CD14-positive monocyte (primary cell): ENCODE data around the gene LPA. TPM values are rescaled to one million over a fixed set of nuclear protein-coding genes. Genes with fewer than 3 reads are reported as not detected.

Experiments
- DNase-seq, 3 donors: peaks; one replicate each; pipeline ENCODE4 v3.0.0-alpha.2; 2011 to 2022
- H2AFZ ChIP-seq: 2 replicates; pipeline ENCODE4 v1.6.0; 2012; ENCODE audit warnings: mild to moderate bottlenecking, low read depth, low read length, inconsistent platforms; ENCODE audit not compliant: insufficient read depth, poor library complexity, severe bottlenecking
- H3K27ac ChIP-seq, 2 donors: 1 replicate in 1 of 2; 2 replicates in 1 of 2; pipeline ENCODE4 v1.5.1; 2012 to 2013; ENCODE audit warnings: low read length in 2 of 2, control low read depth in 1 of 2, inconsistent platforms in 1 of 2, low read depth in 1 of 2, mild to moderate bottlenecking in 1 of 2
- H3K27me3 ChIP-seq, 2 donors: one replicate each; pipeline versions ENCODE4 v1.6.0 to v1.6.1; 2011 to 2013; ENCODE audit warnings: low read length in 2 of 2; ENCODE audit not compliant: control insufficient read depth in 2 of 2, insufficient read depth in 2 of 2
- H3K36me3 ChIP-seq, 2 donors: replicated peaks in 1 of 2; 1 replicate in 1 of 2; 2 replicates in 1 of 2; pipeline versions ENCODE4 v1.5.1 to v1.6.1; 2012 to 2013; ENCODE audit warnings: low read length in 2 of 2, control low read depth in 1 of 2, inconsistent platforms in 1 of 2, mild to moderate bottlenecking in 1 of 2; ENCODE audit not compliant: insufficient read depth in 2 of 2, control insufficient read depth in 1 of 2
- H3K4me1 ChIP-seq, 2 donors: 1 replicate in 1 of 2; 2 replicates in 1 of 2; pipeline versions ENCODE4 v1.5.1 to v1.6.1; 2012 to 2013; ENCODE audit warnings: low read length in 2 of 2, control low read depth in 1 of 2, inconsistent platforms in 1 of 2, mild to moderate bottlenecking in 1 of 2, moderate library complexity in 1 of 2; ENCODE audit not compliant: insufficient read depth in 2 of 2, control insufficient read depth in 1 of 2
- H3K4me2 ChIP-seq: replicated peaks from 2 replicates; pipeline ENCODE3; 2012; ENCODE audit warnings: low read length, moderate library complexity, mild to moderate bottlenecking; ENCODE audit not compliant: poor library complexity, severe bottlenecking; ENCODE audit errors: extremely low read depth
- H3K4me3 ChIP-seq, 3 experiments: fragments of 200-600 bp in 1 of 3; sonication (generic) in 1 of 3; replicated peaks in 1 of 3; 1 replicate in 2 of 3; 2 replicates in 1 of 3; pipeline ENCODE4 v1.5.1; 2011 to 2013; ENCODE audit warnings: low read length in 3 of 3, mild to moderate bottlenecking in 3 of 3, control low read depth in 2 of 3, low read depth in 2 of 3, inconsistent platforms in 1 of 3, moderate library complexity in 1 of 3
- H3K79me2 ChIP-seq: 2 replicates; pipeline ENCODE4 v1.6.0; 2012; ENCODE audit warnings: mild to moderate bottlenecking, control low read depth, inconsistent platforms, low read length, moderate library complexity; ENCODE audit not compliant: insufficient read depth
- H3K9ac ChIP-seq: 2 replicates; pipeline ENCODE4 v1.6.0; 2017; ENCODE audit warnings: low read length, mild to moderate bottlenecking; ENCODE audit not compliant: insufficient read depth, poor library complexity, severe bottlenecking
- H3K9me3 ChIP-seq, 2 donors: replicated peaks in 1 of 2; 1 replicate in 1 of 2; 2 replicates in 1 of 2; pipeline versions ENCODE4 v1.5.1 to v1.6.1; 2012 to 2013; ENCODE audit warnings: low read length in 2 of 2, control low read depth in 1 of 2; ENCODE audit not compliant: control insufficient read depth in 1 of 2, insufficient read depth in 1 of 2
- H4K20me1 ChIP-seq: 2 replicates; pipeline ENCODE4 v1.6.0; 2012; ENCODE audit warnings: mild to moderate bottlenecking, low read length, control low read depth, moderate library complexity; ENCODE audit not compliant: insufficient read depth
- H3K27ac Mint-ChIP-seq, 7 donors: one replicate each; pipeline ENCODE4 v1.8.0; 2020; ENCODE audit warnings: mild to moderate bottlenecking in 7 of 7, mixed read lengths in 7 of 7, moderate library complexity in 6 of 7, inconsistent platforms in 2 of 7
- H3K27me3 Mint-ChIP-seq, 3 donors: one replicate each; pipeline ENCODE4 v1.8.0; 2021 to 2022; ENCODE audit warnings: low read depth in 3 of 3, mild to moderate bottlenecking in 3 of 3, mixed read lengths in 3 of 3, moderate library complexity in 3 of 3, inconsistent platforms in 1 of 3
- H3K36me3 Mint-ChIP-seq, 2 donors: one replicate each; pipeline ENCODE4 v1.8.0; 2020; ENCODE audit warnings: mixed read lengths in 2 of 2, inconsistent platforms in 1 of 2, mild to moderate bottlenecking in 1 of 2
- H3K4me1 Mint-ChIP-seq: one replicate; pipeline ENCODE4 v1.8.0; 2020; ENCODE audit warnings: mild to moderate bottlenecking, mixed read lengths
- H3K4me3 Mint-ChIP-seq, 2 donors: one replicate each; pipeline ENCODE4 v1.8.0; 2020; ENCODE audit warnings: mild to moderate bottlenecking in 2 of 2, mixed read lengths in 2 of 2, moderate library complexity in 1 of 2
- H3K9me3 Mint-ChIP-seq, 7 donors: one replicate each; pipeline ENCODE4 v1.8.0; 2020 to 2022; ENCODE audit warnings: mixed read lengths in 7 of 7, mild to moderate bottlenecking in 6 of 7, moderate library complexity in 6 of 7, inconsistent platforms in 2 of 7
- CTCF ChIP-seq: fragments of 200-600 bp; IDR thresholded peaks from one replicate; pipeline ENCODE4 v1.8.0; 2022; ENCODE audit warnings: antibody characterized with exemption, mild to moderate bottlenecking
- WGBS: methylation state at CpG from one replicate; pipeline ENCODE4 v1.1.5; 2013; ENCODE audit warnings: missing lambda C conversion rate; ENCODE audit not compliant: insufficient coverage; 5-methylcytosine and 5-hydroxymethylcytosine counted together
- intact Hi-C, 2 donors: fragments of 100-400 bp; cut with micrococcal nuclease; formaldehyde crosslinking; loops; one replicate each; pipeline versions ENCODE4 v1.15.0 to v1.15.1; 2023
- polyA plus RNA-seq, 3 donors: library from polyadenylated mRNA; depleted of rRNA in 1 of 3; unstranded in 2 of 3; stranded (reverse) in 1 of 3; fragments of 300-500 nt in 2 of 3; fragments of >200 nt in 1 of 3; fragmentation: Illumina TruSeq in 2 of 3; gene quantifications; 1 replicate in 2 of 3; 2 replicates in 1 of 3; pipeline ENCODE4 v1.2.3, GENCODE V29; 2012 to 2021

Gene LPA
- polyA plus RNA-seq, 3 donors: not detected

- DNase-seq: no peak
- Mint-ChIP-seq H3K27ac (no peak overlapping the region), H3K9me3 (peaks cover 5 to 14% (median 7%) of the 10 kb centered on the region in 7 donors), H3K4me3 (no peak overlapping the region), H3K4me1 (no peaks in the 10 kb centered on the region), H3K27me3 (peaks cover 0 to 4% (median 0%) of the 10 kb centered on the region in 3 donors), H3K36me3 (no peaks in the 10 kb centered on the region)
- H4K20me1 ChIP-seq: no peaks in the 10 kb centered on the region
- H3K27me3 ChIP-seq: no peaks in the 10 kb centered on the region
- H3K9ac ChIP-seq: no peak overlapping the region
- no peak for TF ChIP-seq CTCF
- 95% methylated on average over 3 of the region's 3 CpGs for WGBS
- no peak overlapping the region for H3K27ac ChIP-seq
- peaks cover 0 to 3% of the 10 kb centered on the region in 2 donors for H3K9me3 ChIP-seq
- no peak overlapping the region for H2AFZ ChIP-seq
- no peak overlapping the region for H3K4me3 ChIP-seq
- H3K36me3 ChIP-seq: no peaks in the 10 kb centered on the region
- H3K4me2 ChIP-seq: no peak overlapping the region
- no peaks in the 10 kb centered on the region for H3K79me2 ChIP-seq
- H3K4me1 ChIP-seq: no peaks in the 10 kb centered on the region
- intact Hi-C loops: no loop called here
Observed at GRCh38 chr6:160661216-160661615, 2.9 kb downstream of the LPA start.

- Histone ChIP-seq H3K9ac (no peak overlapping the region), H3K4me1 (no peaks in the 10 kb centered on the region), H2AFZ (no peak overlapping the region), H3K4me3 (no peak overlapping the region), H3K27ac (no peak overlapping the region), H3K4me2 (no peak overlapping the region), H3K36me3 (no peaks in the 10 kb centered on the region), H3K79me2 (no peaks in the 10 kb centered on the region), H3K27me3 (no peaks in the 10 kb centered on the region), H4K20me1 (no peaks in the 10 kb centered on the region), H3K9me3 (peaks cover 0 to 7% of the 10 kb centered on the region in 2 donors)
- H3K9me3 Mint-ChIP-seq: peaks cover 5 to 18% (median 7%) of the 10 kb centered on the region in 7 donors
- peaks cover 0 to 4% (median 0%) of the 10 kb centered on the region in 3 donors for H3K27me3 Mint-ChIP-seq
- DNase-seq: no peak
- TF ChIP-seq CTCF: no peak
- H3K4me3 Mint-ChIP-seq: no peak overlapping the region
- no peaks in the 10 kb centered on the region for H3K36me3 Mint-ChIP-seq
- WGBS: 100% methylated on average over 1 of the region's 6 CpGs
- intact Hi-C loops: no loop called here
- no peaks in the 10 kb centered on the region for H3K4me1 Mint-ChIP-seq
- no peak overlapping the region for H3K27ac Mint-ChIP-seq
Observed at GRCh38 chr6:160659562-160659961, 4.5 kb downstream of the LPA start.
